ENCODE results near the gene IFIT1B.

Gene IFIT1B

GRCh38 chr10:89414146-89414878 is 36.5 kb downstream of the IFIT1B start, which contains the start of gene IFIT5:
TSS of gene IFIT5 (plus strand) at chr10:89414568. CDS start at chr10:89414799, 231 bp downstream.
- DNase-seq: peak in 11 of 14 donors; percentile 66 to 88 (median 74)

GRCh38 chr10:89414879-89415821 is 37.3 kb downstream of the IFIT1B start:
- DNase-seq: peak in 12 of 14 donors; percentile 53 to 92 (median 72)

GRCh38 chr10:89416465-89416864 is 38.6 kb downstream of the IFIT1B start:
- DNase-seq: no peak

- no peak for DNase-seq
These were observed 41.7 kb downstream of the IFIT1B start for GRCh38 chr10:89419548-89419947.

- DNase-seq: no peak
These were observed 43.2 kb downstream of the IFIT1B start for GRCh38 chr10:89421018-89421476.

- DNase-seq: no peak
These were observed 47.1 kb downstream of the IFIT1B start for GRCh38 chr10:89425000-89425399.

- DNase-seq: peak in 2 of 14 donors; percentile 4 to 10
These were observed 48.5 kb downstream of the IFIT1B start for GRCh38 chr10:89426230-89426868.

GRCh38 chr10:89427629-89428028 is 49.8 kb downstream of the IFIT1B start:
- DNase-seq: no peak

GRCh38 chr10:89428877-89429276 is 51.0 kb downstream of the IFIT1B start:
- DNase-seq: no peak

- no peak for DNase-seq
These were observed 54.1 kb downstream of the IFIT1B start for GRCh38 chr10:89431977-89432376.

Measured in C1 segment of cervical spinal cord (tissue), 14 donors.